Measurements from ENCODE around the gene MCMBP.

The MCMBP gene

GRCh38 chr10:119826771-119827170 is 45.9 kb downstream of the MCMBP start:
- TF ChIP-seq, protein P1, sequence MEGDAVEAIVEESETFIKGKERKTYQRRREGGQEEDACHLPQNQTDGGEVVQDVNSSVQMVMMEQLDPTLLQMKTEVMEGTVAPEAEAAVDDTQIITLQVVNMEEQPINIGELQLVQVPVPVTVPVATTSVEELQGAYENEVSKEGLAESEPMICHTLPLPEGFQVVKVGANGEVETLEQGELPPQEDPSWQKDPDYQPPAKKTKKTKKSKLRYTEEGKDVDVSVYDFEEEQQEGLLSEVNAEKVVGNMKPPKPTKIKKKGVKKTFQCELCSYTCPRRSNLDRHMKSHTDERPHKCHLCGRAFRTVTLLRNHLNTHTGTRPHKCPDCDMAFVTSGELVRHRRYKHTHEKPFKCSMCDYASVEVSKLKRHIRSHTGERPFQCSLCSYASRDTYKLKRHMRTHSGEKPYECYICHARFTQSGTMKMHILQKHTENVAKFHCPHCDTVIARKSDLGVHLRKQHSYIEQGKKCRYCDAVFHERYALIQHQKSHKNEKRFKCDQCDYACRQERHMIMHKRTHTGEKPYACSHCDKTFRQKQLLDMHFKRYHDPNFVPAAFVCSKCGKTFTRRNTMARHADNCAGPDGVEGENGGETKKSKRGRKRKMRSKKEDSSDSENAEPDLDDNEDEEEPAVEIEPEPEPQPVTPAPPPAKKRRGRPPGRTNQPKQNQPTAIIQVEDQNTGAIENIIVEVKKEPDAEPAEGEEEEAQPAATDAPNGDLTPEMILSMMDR (IDR thresholded peaks at IDR 0.05; ENCODE audit: low read depth, low read length) = no peak
- Histone ChIP-seq H3K27me3 (ENCODE audit: insufficient read depth, low read depth, severe bottlenecking) (no peaks in the 10 kb centered on the region), H3K36me3 (peaks cover 55% of the 10 kb centered on the region), H3K27ac (no peak overlapping the region), H3K9me3 (ENCODE audit: severe bottlenecking) (no peaks in the 10 kb centered on the region), H3K4me3 (ENCODE audit: low read depth, low read length) (no peak overlapping the region)
- DNase-seq = no peak

DNA sequence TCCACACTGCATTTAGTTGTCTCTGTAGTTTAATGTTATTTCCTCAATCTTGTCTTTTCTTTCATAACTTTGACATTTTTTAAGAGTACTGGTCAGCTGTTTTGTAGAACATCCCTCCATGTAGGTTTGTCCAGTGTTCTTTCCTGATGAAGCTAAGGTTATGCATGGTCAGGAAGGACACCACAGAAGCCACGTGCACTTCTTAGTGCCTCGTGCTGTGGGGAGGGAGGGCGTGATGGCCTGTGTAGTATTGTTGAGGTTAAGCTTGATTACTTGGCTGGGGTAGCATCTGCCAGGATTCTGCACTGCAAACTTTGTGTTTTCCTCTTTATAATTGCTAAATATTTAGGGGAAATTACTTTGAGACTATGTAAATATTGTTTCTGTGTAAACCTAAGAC is 48.3 kb downstream of the MCMBP start:
- TF ChIP-seq, protein P1 (IDR thresholded peaks at IDR 0.05; ENCODE audit: low read depth, low read length) = no peak
- Histone ChIP-seq H3K9me3 (ENCODE audit: severe bottlenecking) (no peaks in the 10 kb centered on the region), H3K4me3 (ENCODE audit: low read depth, low read length) (no peak overlapping the region), H3K27me3 (ENCODE audit: insufficient read depth, low read depth, severe bottlenecking) (no peaks in the 10 kb centered on the region), H3K36me3 (peaks cover 30% of the 10 kb centered on the region), H3K27ac (no peak overlapping the region)
- DNase-seq = no peak

GRCh38 chr10:119821182-119821581 is 51.5 kb downstream of the MCMBP start:
- no peaks in the 10 kb centered on the region for H3K9me3 ChIP-seq (ENCODE audit: severe bottlenecking)
- H3K27ac ChIP-seq = no peak overlapping the region
- no peak for DNase-seq
- H3K27me3 ChIP-seq (ENCODE audit: insufficient read depth, low read depth, severe bottlenecking) = no peaks in the 10 kb centered on the region
- peaks cover 11% of the 10 kb centered on the region for H3K36me3 ChIP-seq
- no peak overlapping the region for H3K4me3 ChIP-seq (ENCODE audit: low read depth, low read length)
- TF ChIP-seq, protein P1 (IDR thresholded peaks at IDR 0.05; ENCODE audit: low read depth, low read length) = no peak

- Histone ChIP-seq H3K4me3 (ENCODE audit: low read depth, low read length) (no peak overlapping the region), H3K27ac (no peak overlapping the region), H3K36me3 (peaks cover 18% of the 10 kb centered on the region), H3K27me3 (ENCODE audit: insufficient read depth, low read depth, severe bottlenecking) (no peaks in the 10 kb centered on the region), H3K9me3 (ENCODE audit: severe bottlenecking) (no peaks in the 10 kb centered on the region)
- TF ChIP-seq, protein P1 (IDR thresholded peaks at IDR 0.05; ENCODE audit: low read depth, low read length) = no peak
- no peak for DNase-seq
Observed at GRCh38 chr10:119818889-119819270, 53.8 kb downstream of the MCMBP start.

GRCh38 chr10:119817991-119818888 is 54.4 kb downstream of the MCMBP start:
- DNase-seq = no peak
- Histone ChIP-seq H3K4me3 (ENCODE audit: low read depth, low read length) (no peak overlapping the region), H3K27me3 (ENCODE audit: insufficient read depth, low read depth, severe bottlenecking) (no peaks in the 10 kb centered on the region), H3K27ac (no peak overlapping the region), H3K9me3 (ENCODE audit: severe bottlenecking) (no peaks in the 10 kb centered on the region), H3K36me3 (peaks cover 15% of the 10 kb centered on the region)
- TF ChIP-seq, protein P1 (IDR thresholded peaks at IDR 0.05; ENCODE audit: low read depth, low read length) = no peak

Data from WERI-Rb-1 (cell line).